AG09319 (cell line): ENCODE data around the gene TOMM34.

Experiments used
- DNase-seq: peaks from one replicate; pipeline ENCODE4 v3.0.0-alpha.2; 2010; ENCODE audit warnings: low read depth; ENCODE audit errors: extremely low read depth
- CTCF ChIP-seq: IDR thresholded peaks from 2 replicates; pipeline ENCODE4 v1.5.1; 2011; ENCODE audit warnings: low read depth, mild to moderate bottlenecking, inconsistent platforms, low read length, moderate library complexity

The TOMM34 gene

GRCh38 chr20:44969300-44969894, 9.2 kb upstream of the TOMM34 start:
- no peak for TF ChIP-seq CTCF
- no peak for DNase-seq

- no peak for DNase-seq
- TF ChIP-seq CTCF = no peak
Measured at GRCh38 chr20:44967207-44967807, 7.1 kb upstream of the TOMM34 start.

GRCh38 chr20:44966030-44966961, 6.1 kb upstream of the TOMM34 start, which contains the start of gene STK4:
Gene STK4 (plus strand): TSS chr20:44966512. CDS start chr20:44966569, 57 bp downstream.
- DNase-seq = peak; percentile 69
- peak; percentile 50 for TF ChIP-seq CTCF

- no peak for TF ChIP-seq CTCF
- DNase-seq = no peak
Measured at GRCh38 chr20:44965651-44966029, 5.4 kb upstream of the TOMM34 start.

- no peak for DNase-seq
- no peak for TF ChIP-seq CTCF
Measured at GRCh38 chr20:44963325-44964215, 3.4 kb upstream of the TOMM34 start.

- TF ChIP-seq CTCF = no peak
- no peak for DNase-seq
Measured at GRCh38 chr20:44962483-44962882, 2.3 kb upstream of the TOMM34 start.
